Activated CD4-positive, alpha-beta T cell treated with anti-CD3 and anti-CD28 coated beads, Interleukin-2, amount 50 U/mL, for 16 hours (primary cell): ENCODE data around the gene COL9A3.

Source experiments
- DNase-seq: peaks from one replicate; pipeline ENCODE4 v3.0.0-alpha.2; 2020

The COL9A3 gene

GRCh38 chr20:62812181-62812906, 4.5 kb upstream of the COL9A3 start:
- DNase-seq = no peak

GRCh38 chr20:62812907-62813200, 4.0 kb upstream of the COL9A3 start:
- no peak for DNase-seq

GRCh38 chr20:62813588-62813987, 3.3 kb upstream of the COL9A3 start:
- DNase-seq = no peak

DNA sequence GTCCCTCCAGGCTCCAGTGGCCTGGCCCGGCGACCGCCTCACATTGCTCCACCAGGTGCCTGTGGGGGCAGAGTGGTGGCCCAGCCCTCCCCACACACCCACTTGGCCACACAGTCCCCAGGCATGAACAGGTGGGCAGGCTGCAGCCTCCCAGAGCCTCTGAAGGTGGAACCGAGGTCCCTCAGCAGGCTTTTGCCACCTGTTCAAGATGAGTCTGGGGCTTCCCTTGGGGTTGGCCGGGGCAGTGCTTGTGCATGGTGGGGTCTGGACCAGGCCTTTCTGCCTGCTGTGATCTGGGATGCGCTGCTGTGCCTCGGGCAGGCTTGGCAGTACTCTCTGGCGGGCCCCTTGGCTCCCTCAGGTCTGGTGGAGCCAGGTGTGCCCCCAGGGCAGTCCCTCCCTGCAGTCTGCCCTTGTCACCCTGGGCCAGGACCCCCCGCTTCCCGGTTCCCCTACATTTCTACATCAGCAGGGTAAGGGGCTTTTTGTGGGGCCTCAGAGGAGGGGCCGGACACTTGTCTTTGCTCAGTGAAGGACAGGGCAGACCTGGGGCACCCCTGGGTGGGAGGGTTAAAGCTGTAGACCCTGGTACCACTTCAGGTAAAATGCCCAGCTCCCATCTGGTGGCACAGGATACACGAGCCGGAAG, 2.7 kb upstream of the COL9A3 start:
- DNase-seq = no peak

DNA sequence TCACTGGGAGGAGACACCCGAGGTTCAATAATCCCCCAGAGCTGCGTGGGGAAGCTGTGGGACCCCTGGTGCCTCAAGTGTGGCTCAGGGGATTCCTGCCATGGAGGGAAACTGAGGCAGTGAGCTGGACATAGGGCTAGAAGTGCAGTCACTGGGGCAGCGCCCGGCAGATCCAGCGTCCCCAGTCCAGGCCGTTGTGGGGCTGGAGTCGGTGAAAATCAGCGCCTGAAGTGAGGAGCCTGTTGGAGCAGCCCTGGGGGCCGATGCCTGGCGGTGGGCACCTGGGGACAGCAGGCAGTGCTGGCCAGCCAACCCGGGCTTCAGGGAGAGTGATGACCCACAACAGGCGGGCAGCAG, 2.2 kb upstream of the COL9A3 start:
- DNase-seq = no peak

DNA sequence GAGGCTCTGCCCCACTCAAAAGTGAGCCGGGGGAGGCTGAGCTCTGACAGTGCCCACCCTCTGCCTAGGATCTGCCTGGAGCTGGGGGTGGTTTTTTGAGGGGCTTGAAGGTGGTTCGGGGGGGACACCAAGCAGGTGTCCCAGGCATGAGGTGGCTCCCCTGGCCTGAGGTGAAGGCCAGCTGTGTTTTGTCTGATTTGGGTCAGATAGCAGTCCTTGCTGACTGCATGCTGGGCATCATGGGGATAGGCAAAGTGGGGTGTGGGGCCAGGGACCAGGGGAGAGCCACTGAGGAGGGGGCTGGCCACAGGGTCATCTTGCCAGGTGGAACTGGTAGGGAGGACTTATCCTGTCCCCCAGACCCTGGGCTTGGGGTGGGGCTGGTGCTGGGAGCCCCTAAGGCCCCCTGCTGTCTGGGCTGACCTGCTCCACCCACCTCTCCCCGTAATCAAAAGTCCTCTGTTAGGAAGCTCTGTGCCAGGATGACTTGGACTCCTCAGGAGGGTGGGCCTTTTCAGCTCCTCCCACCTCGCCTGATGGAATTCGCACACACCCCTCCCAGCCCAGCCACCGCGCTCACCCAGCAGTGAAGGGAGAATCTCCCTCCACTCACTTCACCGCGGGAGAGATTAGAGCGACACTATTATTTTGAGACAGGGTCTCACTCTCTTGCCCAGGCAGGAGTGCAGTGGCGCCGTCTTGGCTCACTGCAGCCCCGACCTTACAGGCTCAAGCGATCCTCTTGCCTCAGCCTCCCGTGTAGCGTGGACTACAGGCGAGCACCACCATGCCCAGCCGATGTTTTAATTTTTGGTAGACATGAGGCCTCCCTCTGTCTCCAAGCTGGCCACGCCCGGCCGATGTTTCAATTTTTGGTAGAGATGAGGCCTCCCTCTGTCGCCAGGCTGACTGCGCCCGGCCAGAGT, 1.5 kb upstream of the COL9A3 start:
- DNase-seq = no peak

GRCh38 chr20:62816031-62816883, 593 bp upstream of the COL9A3 start:
- DNase-seq = no peak

DNA sequence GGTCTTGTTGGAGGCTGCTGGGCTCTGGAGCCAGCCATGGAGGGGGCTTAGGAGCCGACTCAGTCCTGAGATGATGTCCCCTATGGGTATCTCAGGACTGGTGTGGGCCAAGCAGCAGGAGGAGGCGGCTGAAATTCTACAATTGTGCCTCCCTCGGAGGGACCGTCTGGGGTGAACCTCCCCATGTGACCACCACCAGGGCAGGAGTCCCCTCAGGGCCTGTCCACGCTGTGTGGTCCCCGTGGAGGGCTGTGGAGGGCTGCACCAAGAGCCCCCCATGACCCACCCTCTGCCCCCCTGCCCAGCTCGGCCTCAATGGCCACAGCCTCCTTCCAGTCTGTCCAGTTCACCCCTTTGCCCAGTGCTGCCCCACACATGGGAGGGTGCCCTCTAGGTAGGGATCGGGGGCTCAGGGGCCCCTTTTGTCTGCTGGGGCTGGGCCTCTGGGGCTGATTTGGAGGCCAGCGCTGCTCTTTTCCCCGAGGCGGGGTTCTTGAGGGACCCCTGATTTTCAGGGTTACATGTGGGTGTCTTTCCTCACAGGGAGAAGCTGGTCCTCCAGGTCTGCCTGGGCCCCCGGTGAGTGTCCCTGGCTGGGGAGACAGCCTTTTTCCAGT, 1.2 kb downstream of the COL9A3 start:
- DNase-seq = no peak

DNA sequence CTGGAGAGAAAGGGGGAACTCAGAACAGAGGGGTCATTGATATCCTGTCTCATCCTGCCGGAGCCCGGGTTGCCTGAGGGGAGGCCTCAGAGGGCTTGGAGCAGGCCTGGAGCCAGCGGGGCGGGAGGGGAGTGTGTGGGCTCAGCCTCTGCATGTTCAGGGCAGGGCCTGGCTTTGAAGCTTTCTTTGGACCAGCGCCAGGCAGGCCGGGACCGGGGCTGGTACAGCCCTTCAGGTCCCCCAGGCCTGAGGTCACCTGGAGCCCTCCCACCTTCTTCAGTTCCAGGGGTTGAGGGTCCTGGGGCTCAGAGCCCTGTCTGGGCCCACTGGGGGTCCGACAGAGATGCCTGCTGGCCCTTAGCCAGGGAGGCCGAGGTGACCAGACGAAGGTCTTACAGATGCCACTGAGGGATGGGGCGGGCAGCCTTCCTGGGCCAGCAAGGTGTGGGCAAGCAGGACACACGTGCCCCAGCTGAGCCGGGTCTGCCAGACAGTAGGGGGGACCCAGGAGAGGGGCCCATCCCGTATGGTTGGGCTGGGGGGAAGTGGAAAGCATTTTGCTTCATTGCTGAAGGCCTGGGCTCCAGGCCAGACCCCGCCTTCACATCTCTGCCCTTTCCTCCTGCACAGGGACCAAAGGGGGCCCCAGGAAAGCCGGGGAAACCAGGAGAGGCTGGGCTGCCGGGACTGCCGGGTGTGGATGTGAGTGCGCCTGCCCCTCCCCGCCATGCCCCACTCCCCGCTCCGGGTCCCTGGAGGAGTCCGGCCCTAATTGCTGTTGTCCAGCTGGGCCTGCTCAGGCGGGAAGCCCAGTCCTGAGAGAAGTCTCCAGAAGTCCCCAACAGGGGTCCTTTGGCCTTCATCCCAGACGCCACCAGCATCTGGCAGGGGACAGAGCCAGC, 2.0 kb downstream of the COL9A3 start:
- no peak for DNase-seq

DNA sequence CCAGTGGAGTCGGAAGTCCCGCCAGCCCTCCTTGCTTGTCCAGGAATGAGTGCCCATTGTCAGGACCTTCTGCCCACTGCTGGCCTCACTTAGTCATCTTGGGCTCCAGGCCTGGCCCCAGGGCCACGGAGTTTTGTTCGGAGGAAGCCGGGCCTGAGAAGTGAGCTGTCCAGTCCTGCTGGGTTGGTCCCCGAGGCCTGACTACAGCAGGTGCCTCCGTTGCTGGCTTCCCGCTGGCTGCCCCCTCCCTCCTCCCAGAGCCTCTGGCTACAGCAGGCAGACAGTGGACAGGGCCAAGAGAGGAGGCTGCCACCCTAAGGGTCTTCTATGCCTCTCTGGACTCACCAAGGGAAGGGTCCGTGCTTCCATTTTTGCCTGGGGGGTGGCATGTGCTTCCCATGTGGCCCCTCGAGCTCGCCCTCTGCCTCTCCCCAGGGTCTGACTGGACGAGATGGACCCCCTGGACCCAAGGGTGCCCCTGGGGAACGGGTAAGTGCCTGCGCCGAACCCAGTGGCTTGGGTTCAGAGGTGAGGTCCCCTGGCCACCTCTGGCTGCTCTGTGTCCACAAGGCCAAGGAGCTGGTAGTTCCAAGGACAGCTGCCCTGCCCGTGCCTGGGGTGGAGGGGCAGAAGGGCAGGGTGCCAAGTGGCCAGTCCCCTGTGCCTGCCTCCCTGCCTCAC, 2.8 kb downstream of the COL9A3 start:
- DNase-seq = no peak

GRCh38 chr20:62820208-62820961, 3.5 kb downstream of the COL9A3 start:
- DNase-seq = no peak

- no peak for DNase-seq
These were observed 4.3 kb downstream of the COL9A3 start for GRCh38 chr20:62820962-62821725.

DNA sequence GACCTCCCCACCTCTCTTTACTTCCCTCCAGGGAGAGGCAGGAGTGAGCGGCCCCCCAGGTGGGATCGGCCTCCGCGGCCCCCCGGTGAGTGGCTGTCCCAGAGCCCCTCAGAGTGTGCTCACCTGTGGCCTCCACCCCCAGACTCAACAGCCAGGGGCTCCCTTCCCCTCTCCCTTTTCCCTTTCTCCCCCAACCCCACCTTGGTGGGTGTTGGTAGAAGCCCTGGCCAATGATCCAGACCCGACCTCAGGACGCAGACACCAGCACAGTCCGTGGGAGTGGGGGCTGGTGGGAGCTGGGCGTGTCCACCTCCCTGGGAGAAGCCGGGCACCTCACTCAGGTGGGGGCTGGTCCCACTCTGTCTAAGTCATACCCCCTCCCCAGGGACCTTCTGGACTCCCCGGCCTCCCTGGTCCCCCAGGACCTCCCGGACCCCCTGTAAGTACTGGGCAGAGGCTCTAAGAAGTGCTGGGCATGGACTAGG, 4.9 kb downstream of the COL9A3 start:
- no peak for DNase-seq

GRCh38 chr20:62822239-62822787, 5.5 kb downstream of the COL9A3 start:
- DNase-seq = no peak

DNA sequence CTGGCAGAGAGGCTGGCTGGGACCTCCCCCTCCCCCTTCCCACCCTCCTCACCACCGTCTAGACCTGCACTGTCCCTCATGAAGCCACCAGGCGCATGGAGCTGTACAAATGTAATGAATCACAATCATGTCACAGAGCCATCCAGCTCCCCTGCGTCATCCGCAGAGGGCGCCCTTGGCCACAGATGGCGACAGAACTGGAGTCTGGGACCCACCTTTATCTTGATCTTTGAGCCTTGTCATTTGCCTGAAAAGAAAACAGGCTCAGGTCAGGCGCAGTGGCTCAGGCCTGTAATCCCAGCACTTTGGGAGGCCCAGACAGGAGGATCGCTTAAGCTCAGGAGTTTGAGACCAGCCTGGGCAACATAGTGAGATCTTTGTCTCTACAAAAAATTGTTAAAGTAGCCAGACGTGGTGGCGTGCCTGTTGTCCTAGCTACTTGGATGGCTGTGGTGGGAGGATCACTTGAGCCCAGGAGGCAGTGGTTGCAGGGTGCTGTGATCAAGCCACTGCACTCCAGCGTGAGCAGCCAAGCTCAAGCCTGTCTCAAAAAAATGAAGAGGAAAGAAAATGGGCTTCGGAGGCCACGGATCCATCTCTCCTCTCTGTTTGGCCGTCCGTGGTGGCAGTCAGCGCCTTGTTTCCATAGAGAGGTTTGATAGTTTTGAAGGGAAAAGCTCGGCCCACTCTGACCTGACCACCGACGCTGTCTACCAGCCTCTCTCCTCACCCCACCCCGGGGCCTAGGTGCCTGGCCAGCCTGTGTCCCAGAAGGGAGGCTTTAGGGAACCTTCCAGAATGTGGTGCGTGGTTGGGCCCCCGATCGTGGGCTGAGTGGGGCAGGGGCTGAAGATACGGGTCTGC, 6.2 kb downstream of the COL9A3 start:
- peak; percentile 70 for DNase-seq

- DNase-seq = no peak
These were observed 7.0 kb downstream of the COL9A3 start for GRCh38 chr20:62823688-62824475.
